Astrocyte (in vitro differentiated cells and primary cell): ENCODE measurements around the gene LIMA1. TPM values are rescaled to one million over a fixed set of nuclear protein-coding genes. Genes with fewer than 3 reads are reported as not detected.

Source experiments
- DNase-seq: peaks from one replicate; pipeline ENCODE4 v3.0.0-alpha.2; 2010; ENCODE audit warnings: low read depth
- FAIRE-seq: peaks from 2 replicates; lab custom pipeline; 2011; peaks lifted over from hg19 to GRCh38; lab: Jason Lieb, UNC
- H2AFZ ChIP-seq: 2 replicates; pipeline ENCODE4 v1.6.0; 2012; ENCODE audit warnings: low read depth, low read length, inconsistent platforms
- H3K27ac ChIP-seq: 2 replicates; pipeline ENCODE4 v1.5.1; 2011; ENCODE audit warnings: low read depth, low read length, inconsistent platforms
- H3K27me3 ChIP-seq: 2 replicates; pipeline ENCODE4 v1.6.0; 2011; ENCODE audit warnings: low read length, inconsistent platforms; ENCODE audit not compliant: insufficient read depth
- H3K36me3 ChIP-seq: 2 replicates; pipeline ENCODE4 v1.5.1; 2011; ENCODE audit warnings: low read length, inconsistent platforms; ENCODE audit not compliant: insufficient read depth
- H3K4me1 ChIP-seq: 2 replicates; pipeline ENCODE4 v1.5.1; 2011; ENCODE audit warnings: low read length, inconsistent platforms; ENCODE audit not compliant: insufficient read depth
- H3K4me2 ChIP-seq: 2 replicates; pipeline ENCODE4 v1.6.0; 2012; ENCODE audit warnings: low read length, inconsistent platforms
- H3K4me3 ChIP-seq: 2 replicates; pipeline ENCODE4 v1.5.1; 2011; ENCODE audit warnings: low read depth, mild to moderate bottlenecking, low read length, inconsistent platforms; ENCODE audit not compliant: insufficient read depth
- H3K79me2 ChIP-seq: 2 replicates; pipeline ENCODE4 v1.6.0; 2012; ENCODE audit warnings: mild to moderate bottlenecking, low read length, inconsistent platforms; ENCODE audit not compliant: insufficient read depth
- H3K9ac ChIP-seq: 2 replicates; pipeline ENCODE4 v1.6.0; 2012; ENCODE audit warnings: mild to moderate bottlenecking, low read length, inconsistent platforms
- H3K9me3 ChIP-seq: 2 replicates; pipeline ENCODE4 v1.5.1; 2012; ENCODE audit warnings: low read depth, mild to moderate bottlenecking, low read length, inconsistent platforms; ENCODE audit not compliant: insufficient read depth
- H4K20me1 ChIP-seq: 2 replicates; pipeline ENCODE4 v1.6.0; 2012; ENCODE audit warnings: low read length, inconsistent platforms; ENCODE audit not compliant: insufficient read depth
- H3K27ac Mint-ChIP-seq: one replicate; pipeline ENCODE4 v1.8.0; 2021; ENCODE audit warnings: mild to moderate bottlenecking, mixed read lengths; ENCODE audit not compliant: unreplicated experiment
- H3K27me3 Mint-ChIP-seq: one replicate; pipeline ENCODE4 v1.8.0; 2021; ENCODE audit warnings: low read depth, mixed read lengths; ENCODE audit not compliant: unreplicated experiment
- H3K36me3 Mint-ChIP-seq: one replicate; pipeline ENCODE4 v1.8.0; 2021; ENCODE audit warnings: low read depth, mixed read lengths; ENCODE audit not compliant: unreplicated experiment
- H3K4me1 Mint-ChIP-seq: one replicate; pipeline ENCODE4 v1.8.0; 2021; ENCODE audit warnings: low read depth, mixed read lengths; ENCODE audit not compliant: unreplicated experiment
- H3K4me3 Mint-ChIP-seq: one replicate; pipeline ENCODE4 v1.8.0; 2021; ENCODE audit warnings: mild to moderate bottlenecking, moderate library complexity, mixed read lengths; ENCODE audit not compliant: unreplicated experiment
- H3K9me3 Mint-ChIP-seq: one replicate; pipeline ENCODE4 v1.8.0; 2021; ENCODE audit warnings: mild to moderate bottlenecking, mixed read lengths; ENCODE audit not compliant: unreplicated experiment
- EZH2 ChIP-seq: IDR thresholded peaks from 2 replicates; pipeline ENCODE4 v1.6.1; 2012; ENCODE audit warnings: mild to moderate bottlenecking, low read length, inconsistent platforms; ENCODE audit not compliant: insufficient read depth
- total RNA-seq: library from RNA; stranded (reverse); gene quantifications from 2 replicates; pipeline ENCODE4 v1.2.1, GENCODE V29; 2021
- TF ChIP-seq, protein P1 (sequence below): IDR thresholded peaks from 2 replicates; pipeline ENCODE4 v1.5.1; 2011; ENCODE audit warnings: low read depth, mild to moderate bottlenecking, inconsistent platforms, low read length, moderate library complexity; ENCODE audit not compliant: insufficient read depth

The LIMA1 gene
- total RNA-seq, 1 donor from 2014 or later, result 173 TPM

DNA sequence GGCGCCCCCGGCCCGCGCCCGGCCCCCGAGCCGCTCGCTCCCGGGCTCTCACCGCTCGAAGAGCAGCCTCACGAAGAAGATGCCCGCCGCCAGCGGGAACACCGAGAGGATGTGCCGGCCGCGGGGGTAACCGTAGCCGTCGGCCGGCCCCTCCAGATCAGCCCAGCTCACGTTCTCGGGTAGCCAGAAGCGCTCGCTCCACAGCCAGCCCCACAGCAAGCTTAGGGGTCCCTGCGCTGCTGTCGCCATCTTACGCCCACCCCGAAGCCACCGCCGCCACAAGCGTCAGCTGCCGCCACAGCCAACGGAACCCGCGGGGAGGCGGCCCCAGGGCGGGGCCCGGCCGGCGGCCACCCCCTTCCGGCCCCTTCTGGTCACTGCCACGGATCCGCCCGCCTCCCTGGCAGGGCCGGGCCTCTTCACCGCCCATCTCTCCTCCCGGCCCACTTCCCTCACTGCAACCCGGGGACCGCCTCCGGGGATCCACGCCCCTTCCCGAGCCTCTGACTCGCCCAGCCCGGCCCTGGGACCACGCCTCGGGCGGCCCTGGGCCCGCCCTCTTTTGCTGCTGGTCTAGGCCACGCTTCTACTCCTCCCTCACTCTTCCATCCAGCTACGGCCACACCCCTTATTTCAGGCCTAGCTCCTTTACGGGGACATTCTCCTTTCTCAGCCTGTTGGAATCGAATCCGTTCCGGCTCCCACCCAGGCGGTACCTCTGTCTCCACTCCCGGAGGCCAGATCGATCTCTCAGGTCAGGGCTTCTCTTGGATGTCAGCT lies 116.1 kb downstream of the LIMA1 start, which contains the start of gene CERS5:
TSS of gene CERS5 (minus strand) at position 321 of the 780 bp plus-strand sequence. CDS start at position 249, 72 bp downstream.
- peak; percentile 96 for DNase-seq
- H3K27me3 ChIP-seq, result no peaks in the 10 kb centered on the region
- peak within 1 kb of the TSS; percentile 97 for H3K4me2 ChIP-seq
- peak within 1 kb of the TSS; percentile 79 for H2AFZ ChIP-seq
- Mint-ChIP-seq H3K27me3 (no peaks in the 10 kb centered on the region), H3K36me3 (peaks cover 19% of the 10 kb centered on the region), H3K4me3 (peak within 1 kb of the TSS; percentile 98), H3K9me3 (peaks cover 13% of the 10 kb centered on the region), H3K27ac (peak within 1 kb of the TSS; percentile 98), H3K4me1 (peaks cover 15% of the 10 kb centered on the region)
- FAIRE-seq, result no peak
- H3K4me3 ChIP-seq, result peak within 1 kb of the TSS; percentile 88
- peaks cover 8% of the 10 kb centered on the region for H3K9me3 ChIP-seq
- H3K36me3 ChIP-seq, result no peaks in the 10 kb centered on the region
- no peak for TF ChIP-seq EZH2
- TF ChIP-seq, protein P1, sequence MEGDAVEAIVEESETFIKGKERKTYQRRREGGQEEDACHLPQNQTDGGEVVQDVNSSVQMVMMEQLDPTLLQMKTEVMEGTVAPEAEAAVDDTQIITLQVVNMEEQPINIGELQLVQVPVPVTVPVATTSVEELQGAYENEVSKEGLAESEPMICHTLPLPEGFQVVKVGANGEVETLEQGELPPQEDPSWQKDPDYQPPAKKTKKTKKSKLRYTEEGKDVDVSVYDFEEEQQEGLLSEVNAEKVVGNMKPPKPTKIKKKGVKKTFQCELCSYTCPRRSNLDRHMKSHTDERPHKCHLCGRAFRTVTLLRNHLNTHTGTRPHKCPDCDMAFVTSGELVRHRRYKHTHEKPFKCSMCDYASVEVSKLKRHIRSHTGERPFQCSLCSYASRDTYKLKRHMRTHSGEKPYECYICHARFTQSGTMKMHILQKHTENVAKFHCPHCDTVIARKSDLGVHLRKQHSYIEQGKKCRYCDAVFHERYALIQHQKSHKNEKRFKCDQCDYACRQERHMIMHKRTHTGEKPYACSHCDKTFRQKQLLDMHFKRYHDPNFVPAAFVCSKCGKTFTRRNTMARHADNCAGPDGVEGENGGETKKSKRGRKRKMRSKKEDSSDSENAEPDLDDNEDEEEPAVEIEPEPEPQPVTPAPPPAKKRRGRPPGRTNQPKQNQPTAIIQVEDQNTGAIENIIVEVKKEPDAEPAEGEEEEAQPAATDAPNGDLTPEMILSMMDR, result no peak
- H3K79me2 ChIP-seq, result peaks cover 46% of the 10 kb centered on the region
- H3K4me1 ChIP-seq, result peaks cover 7% of the 10 kb centered on the region
- peaks cover 17% of the 10 kb centered on the region for H4K20me1 ChIP-seq
- peak within 1 kb of the TSS; percentile 94 for H3K27ac ChIP-seq
- H3K9ac ChIP-seq, result peak within 1 kb of the TSS; percentile 97

GRCh38 chr12:50166799-50167048 lies 116.6 kb downstream of the LIMA1 start:
- Histone ChIP-seq H3K4me1 (peaks cover 7% of the 10 kb centered on the region), H3K36me3 (no peaks in the 10 kb centered on the region), H3K9ac (peak overlapping the region; percentile 97), H3K27ac (peak overlapping the region; percentile 94), H3K79me2 (peaks cover 51% of the 10 kb centered on the region), H3K4me2 (peak overlapping the region; percentile 97), H2AFZ (peak overlapping the region; percentile 79), H4K20me1 (peaks cover 21% of the 10 kb centered on the region), H3K27me3 (no peaks in the 10 kb centered on the region), H3K4me3 (peak overlapping the region; percentile 88), H3K9me3 (peaks cover 8% of the 10 kb centered on the region)
- peak; percentile 24 for DNase-seq
- H3K9me3 Mint-ChIP-seq, result peaks cover 13% of the 10 kb centered on the region
- peak overlapping the region; percentile 96 for H3K27ac Mint-ChIP-seq
- H3K27me3 Mint-ChIP-seq, result no peaks in the 10 kb centered on the region
- TF ChIP-seq EZH2, result no peak
- TF ChIP-seq, protein P1, result no peak
- FAIRE-seq, result no peak
- peaks cover 19% of the 10 kb centered on the region for H3K36me3 Mint-ChIP-seq
- peak overlapping the region; percentile 98 for H3K4me3 Mint-ChIP-seq
- peaks cover 15% of the 10 kb centered on the region for H3K4me1 Mint-ChIP-seq

- Mint-ChIP-seq H3K36me3 (peaks cover 16% of the 10 kb centered on the region), H3K9me3 (peaks cover 8% of the 10 kb centered on the region), H3K27me3 (no peaks in the 10 kb centered on the region), H3K4me1 (peaks cover 11% of the 10 kb centered on the region), H3K27ac (peak overlapping the region; percentile 29), H3K4me3 (peak overlapping the region; percentile 98)
- Histone ChIP-seq H3K4me1 (peaks cover 4% of the 10 kb centered on the region), H3K27me3 (no peaks in the 10 kb centered on the region), H4K20me1 (peaks cover 35% of the 10 kb centered on the region), H3K4me2 (no peak overlapping the region), H3K36me3 (no peaks in the 10 kb centered on the region), H3K27ac (no peak overlapping the region), H3K9ac (no peak overlapping the region), H3K4me3 (no peak overlapping the region), H3K79me2 (peaks cover 68% of the 10 kb centered on the region), H3K9me3 (peaks cover 8% of the 10 kb centered on the region), H2AFZ (no peak overlapping the region)
- DNase-seq, result no peak
- FAIRE-seq, result no peak
- no peak for TF ChIP-seq EZH2
- TF ChIP-seq, protein P1, result no peak
Measured at GRCh38 chr12:50164963-50165362, 118.4 kb downstream of the LIMA1 start.
